Endothelial cell of umbilical vein (primary cell): ENCODE measurements around the gene LATS1. TPM values are rescaled to one million over a fixed set of nuclear protein-coding genes. Genes with fewer than 3 reads are reported as not detected.

ENCODE experiments used
- BruUV-seq: library from RNA; stranded (reverse); fragments of 400-500 nt; replicated peaks from 2 replicates; lab custom pipeline; 2021; lab: Mats Ljungman, UMichigan
- CTCF ChIA-PET: fragments of 300-600, 350-600 bp; sonication (Branson Sonifier 250); formaldehyde crosslinking; loops from one replicate; lab custom pipeline; 2021; ENCODE audit warnings: antibody characterized with exemption, inconsistent platforms; lab: Charles Lee
- POLR2A ChIA-PET: fragments of 300-600, 350-600 bp; sonication (Branson Sonifier 250); formaldehyde crosslinking; loops from one replicate; lab custom pipeline; 2021; ENCODE audit warnings: antibody characterized with exemption, inconsistent platforms; lab: Charles Lee
- DNase-seq: peaks from one replicate; pipeline ENCODE4 v3.0.0-alpha.2; 2011; ENCODE audit warnings: low read depth, low spot score
- FAIRE-seq: peaks from 2 replicates; lab custom pipeline; 2011; peaks lifted over from hg19 to GRCh38; lab: Jason Lieb, UNC
- H2AFZ ChIP-seq: 2 replicates; pipeline ENCODE4 v1.6.0; 2012; ENCODE audit warnings: low read depth, low read length, control low read depth, inconsistent platforms
- H3K27ac ChIP-seq: 2 replicates; pipeline ENCODE4 v1.5.1; 2011; ENCODE audit warnings: low read depth, mild to moderate bottlenecking, control low read depth, low read length, moderate library complexity; ENCODE audit not compliant: insufficient read depth
- H3K27me3 ChIP-seq, 2 experiments: 2 replicates each; pipeline versions ENCODE4 v1.6.0 to v1.6.1; 2011; ENCODE audit warnings: low read length in 2 of 2, mixed read lengths in 1 of 2; ENCODE audit not compliant: control insufficient read depth in 2 of 2, insufficient read depth in 2 of 2
- H3K36me3 ChIP-seq, 2 experiments: 2 replicates in 1 of 2; 3 replicates in 1 of 2; pipeline ENCODE4 v1.5.1; 2011; ENCODE audit warnings: low read length in 2 of 2, mild to moderate bottlenecking in 1 of 2, moderate library complexity in 1 of 2; ENCODE audit not compliant: control insufficient read depth in 2 of 2, insufficient read depth in 2 of 2; ENCODE audit errors: extremely low read depth in 1 of 2
- H3K4me1 ChIP-seq: 3 replicates; pipeline ENCODE4 v1.5.1; 2011; ENCODE audit warnings: mild to moderate bottlenecking, low read length; ENCODE audit not compliant: control insufficient read depth, insufficient read depth; ENCODE audit errors: extremely low read depth
- H3K4me2 ChIP-seq: 2 replicates; pipeline ENCODE4 v1.6.1; 2011; ENCODE audit warnings: low read length, control low read depth, mixed read lengths; ENCODE audit not compliant: insufficient read depth
- H3K4me3 ChIP-seq, 3 experiments: fragments of 200-600 bp in 1 of 3; sonication (generic), shearing (Covaris generic) in 1 of 3; replicated peaks in 1 of 3; 2 replicates each; pipeline ENCODE4 v1.5.1; 2011 to 2016; ENCODE audit warnings: control low read depth in 3 of 3, low read length in 3 of 3, mild to moderate bottlenecking in 2 of 3, inconsistent platforms in 1 of 3, low read depth in 1 of 3, moderate library complexity in 1 of 3; ENCODE audit not compliant: insufficient read depth in 1 of 3
- H3K79me2 ChIP-seq: 2 replicates; pipeline ENCODE4 v1.6.0; 2012; ENCODE audit warnings: low read length, inconsistent platforms; ENCODE audit not compliant: control insufficient read depth, insufficient read depth
- H3K9ac ChIP-seq: replicated peaks from 2 replicates; pipeline ENCODE3; 2011; ENCODE audit warnings: low read length, control low read depth; ENCODE audit not compliant: insufficient read depth; ENCODE audit errors: extremely low read depth
- H3K9me1 ChIP-seq: replicated peaks from 3 replicates; pipeline ENCODE4 v1.6.0; 2011; ENCODE audit warnings: mild to moderate bottlenecking, low read length; ENCODE audit not compliant: control insufficient read depth, insufficient read depth; ENCODE audit errors: extremely low read depth
- H3K9me3 ChIP-seq: replicated peaks from 2 replicates; pipeline ENCODE4 v1.5.1; 2012; ENCODE audit warnings: low read length, inconsistent platforms; ENCODE audit not compliant: control insufficient read depth, insufficient read depth
- H4K20me1 ChIP-seq: replicated peaks from 2 replicates; pipeline ENCODE3; 2011; ENCODE audit warnings: mild to moderate bottlenecking, low read length; ENCODE audit not compliant: control insufficient read depth, insufficient read depth; ENCODE audit errors: extremely low read depth
- FOS ChIP-seq: IDR thresholded peaks from 2 replicates; pipeline ENCODE4 v1.6.1; 2011; ENCODE audit warnings: mild to moderate bottlenecking, low read length, moderate library complexity, borderline replicate concordance; ENCODE audit not compliant: insufficient read depth
- GATA2 ChIP-seq: IDR thresholded peaks from 2 replicates; pipeline ENCODE4 v1.7.0; 2011; ENCODE audit warnings: low read depth, mild to moderate bottlenecking, moderate library complexity, mixed read lengths, low read length; ENCODE audit not compliant: insufficient read length, insufficient read depth
- JUN ChIP-seq: IDR thresholded peaks from 2 replicates; pipeline ENCODE4 v1.6.1; 2011; ENCODE audit warnings: borderline replicate concordance, low read depth; ENCODE audit not compliant: insufficient read length, insufficient read depth
- dilution Hi-C: fragments of 300-500 bp; cut with MboI; formaldehyde crosslinking; loops from one replicate; pipeline ENCODE4 v1.15.0; 2019; ENCODE audit warnings: low sequenced_read_pairs; ENCODE audit not compliant: extremely low pct_ligation_motif_present
- intact Hi-C: fragments of 100-400 bp; cut with micrococcal nuclease; formaldehyde crosslinking; loops from one replicate; pipeline ENCODE4 v1.10.0; 2022
- polyA plus RNA-seq, 4 experiments: library from polyadenylated mRNA; depleted of rRNA in 3 of 4; stranded (reverse) in 3 of 4; unstranded in 1 of 4; fragments of >200 nt; gene quantifications; 2 replicates each; pipeline versions ENCODE4 v1.2.1 to v1.2.3, GENCODE V29; 2011 to 2012; ENCODE audit warnings: missing spikeins in 1 of 4
- total RNA-seq: library from RNA; stranded (reverse); gene quantifications from 2 replicates; pipeline ENCODE4 v1.2.3, GENCODE V29; 2021
- TF ChIP-seq, protein P1 (sequence below), 2 donors: IDR thresholded peaks; 1 replicate in 1 of 2; 2 replicates in 1 of 2; pipeline ENCODE4 v1.5.1; 2011; ENCODE audit warnings: low read length in 2 of 2, mild to moderate bottlenecking in 2 of 2, moderate library complexity in 2 of 2, control low read depth in 1 of 2, inconsistent platforms in 1 of 2, low read depth in 1 of 2; ENCODE audit not compliant: insufficient read depth in 1 of 2; ENCODE audit errors: extremely low read depth in 1 of 2

Gene LATS1
- total and polyA plus RNA-seq, 2 donors (not counting 3 experiments of a cell fraction or from before 2014, with no cell fraction given): 8.4 to 27.6 TPM

DNA sequence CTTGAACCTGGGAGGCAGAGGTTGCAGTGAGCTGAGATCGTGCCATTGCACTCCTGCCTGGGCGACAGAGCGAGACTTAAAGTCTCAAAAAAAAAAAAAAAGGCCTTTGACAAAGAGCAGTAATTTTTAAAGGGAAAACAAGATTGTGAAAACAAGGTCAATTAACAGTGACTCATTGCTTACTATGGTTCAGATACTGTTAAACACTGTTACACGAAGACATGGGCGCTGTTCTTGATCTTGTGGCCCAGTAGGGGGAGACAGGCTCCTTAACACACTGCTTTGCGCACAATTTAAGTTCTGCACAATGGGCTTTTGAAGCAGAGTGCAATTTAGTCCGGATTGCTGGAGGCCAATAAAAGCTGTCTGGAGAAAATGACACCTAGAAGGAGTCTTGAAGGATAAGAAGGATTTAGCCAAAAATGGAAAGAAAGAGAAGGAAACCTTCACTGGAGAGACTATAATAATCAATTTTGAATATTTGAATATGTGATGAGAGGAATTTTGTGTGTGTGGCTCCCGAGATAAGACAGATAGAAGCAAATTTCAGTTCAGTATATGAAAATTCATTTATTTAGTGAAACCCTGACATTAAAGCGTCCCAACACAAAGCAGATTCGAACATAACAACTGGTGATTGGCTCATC, 6.0 kb upstream of the LATS1 start:
- DNase-seq: peak; percentile 76
- Histone ChIP-seq H3K4me2 (no peak overlapping the region), H3K27ac (no peak overlapping the region), H3K9ac (no peak overlapping the region), H3K9me1 (no peaks in the 10 kb centered on the region), H3K27me3 (no peaks in the 10 kb centered on the region), H2AFZ (no peak overlapping the region), H3K9me3 (no peaks in the 10 kb centered on the region), H3K4me3 (no peak overlapping the region), H4K20me1 (no peaks in the 10 kb centered on the region), H3K79me2 (no peaks in the 10 kb centered on the region), H3K4me1 (peaks cover under 1% of the 10 kb centered on the region), H3K36me3 (peaks cover 3 to 5% of the 10 kb centered on the region in 2 experiments)
- peak; percentile 80 for FAIRE-seq
- BruUV-seq: no TSS peak
- no peak for TF ChIP-seq GATA2
- peak; percentile 42 for TF ChIP-seq FOS
- TF ChIP-seq JUN: peak; percentile 12
- TF ChIP-seq, protein P1, sequence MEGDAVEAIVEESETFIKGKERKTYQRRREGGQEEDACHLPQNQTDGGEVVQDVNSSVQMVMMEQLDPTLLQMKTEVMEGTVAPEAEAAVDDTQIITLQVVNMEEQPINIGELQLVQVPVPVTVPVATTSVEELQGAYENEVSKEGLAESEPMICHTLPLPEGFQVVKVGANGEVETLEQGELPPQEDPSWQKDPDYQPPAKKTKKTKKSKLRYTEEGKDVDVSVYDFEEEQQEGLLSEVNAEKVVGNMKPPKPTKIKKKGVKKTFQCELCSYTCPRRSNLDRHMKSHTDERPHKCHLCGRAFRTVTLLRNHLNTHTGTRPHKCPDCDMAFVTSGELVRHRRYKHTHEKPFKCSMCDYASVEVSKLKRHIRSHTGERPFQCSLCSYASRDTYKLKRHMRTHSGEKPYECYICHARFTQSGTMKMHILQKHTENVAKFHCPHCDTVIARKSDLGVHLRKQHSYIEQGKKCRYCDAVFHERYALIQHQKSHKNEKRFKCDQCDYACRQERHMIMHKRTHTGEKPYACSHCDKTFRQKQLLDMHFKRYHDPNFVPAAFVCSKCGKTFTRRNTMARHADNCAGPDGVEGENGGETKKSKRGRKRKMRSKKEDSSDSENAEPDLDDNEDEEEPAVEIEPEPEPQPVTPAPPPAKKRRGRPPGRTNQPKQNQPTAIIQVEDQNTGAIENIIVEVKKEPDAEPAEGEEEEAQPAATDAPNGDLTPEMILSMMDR (IDR thresholded peaks at IDR 0.05; ENCODE audit: extremely low read depth in 1 of 2, insufficient read depth in 1 of 2, low read depth in 1 of 2, low read length in 2 of 2): peak; percentile 77
- dilution Hi-C loops (no loop called here), intact Hi-C loops (loop anchor here (1.0 to 5.0 kb wide), 2 partner anchors 202 to 293 kb away; no protein-coding TSS in a partner anchor)
- ChIA-PET POLR2A (interaction anchor here (0.6 kb wide), 1 partner anchor 112 kb away, joined by 3 read pairs; no protein-coding TSS in a partner anchor), CTCF (interaction anchor here (0.6 to 1.2 kb wide), 3 partner anchors 12 to 293 kb away, joined by 3 read pairs; no protein-coding TSS in a partner anchor)
